Measurements from ENCODE around the gene SLC5A5.

The SLC5A5 gene

GRCh38 chr19:17871878-17872250, at the start of gene SLC5A5:
SLC5A5 (plus strand) TSS chr19:17871945; CDS start chr19:17872320, 375 bp downstream.
- DNase-seq (ENCODE audit: low read depth in 3 of 3) = no peak

- DNase-seq (ENCODE audit: low read depth in 3 of 3) = no peak
These were observed 47.4 kb upstream of the SLC5A5 start for GRCh38 chr19:17824339-17824738.

GRCh38 chr19:17826508-17827056, 45.2 kb upstream of the SLC5A5 start:
- no peak for DNase-seq (ENCODE audit: low read depth in 3 of 3)

GRCh38 chr19:17829855-17830566, 41.7 kb upstream of the SLC5A5 start:
- DNase-seq (ENCODE audit: low read depth in 3 of 3) = no peak

- no peak for DNase-seq (ENCODE audit: low read depth in 3 of 3)
These were observed 41.0 kb upstream of the SLC5A5 start for GRCh38 chr19:17830567-17831418.

GRCh38 chr19:17831419-17831888, 40.3 kb upstream of the SLC5A5 start:
- DNase-seq (ENCODE audit: low read depth in 3 of 3) = no peak

GRCh38 chr19:17832443-17833208, 39.1 kb upstream of the SLC5A5 start:
- DNase-seq (ENCODE audit: low read depth in 3 of 3) = no peak

GRCh38 chr19:17834350-17835181, 37.2 kb upstream of the SLC5A5 start:
- no peak for DNase-seq (ENCODE audit: low read depth in 3 of 3)

- DNase-seq (ENCODE audit: low read depth in 3 of 3) = no peak
These were observed 36.4 kb upstream of the SLC5A5 start for GRCh38 chr19:17835182-17836006.

- no peak for DNase-seq (ENCODE audit: low read depth in 3 of 3)
These were observed 35.2 kb upstream of the SLC5A5 start for GRCh38 chr19:17836530-17836929.

GRCh38 chr19:17837972-17838371, 33.8 kb upstream of the SLC5A5 start:
- no peak for DNase-seq (ENCODE audit: low read depth in 3 of 3)

- no peak for DNase-seq (ENCODE audit: low read depth in 3 of 3)
These were observed 31.7 kb upstream of the SLC5A5 start for GRCh38 chr19:17840019-17840418.

GRCh38 chr19:17841371-17841809, 30.4 kb upstream of the SLC5A5 start:
- DNase-seq (ENCODE audit: low read depth in 3 of 3) = no peak

GRCh38 chr19:17841810-17842662, 29.7 kb upstream of the SLC5A5 start:
- peak in 2 of 3 experiments; percentile 41 to 52 for DNase-seq (ENCODE audit: low read depth in 3 of 3)

GRCh38 chr19:17842663-17843291, 29.0 kb upstream of the SLC5A5 start:
- no peak for DNase-seq (ENCODE audit: low read depth in 3 of 3)

- no peak for DNase-seq (ENCODE audit: low read depth in 3 of 3)
These were observed 28.4 kb upstream of the SLC5A5 start for GRCh38 chr19:17843292-17843827.

GRCh38 chr19:17843908-17844490, 27.7 kb upstream of the SLC5A5 start:
- DNase-seq (ENCODE audit: low read depth in 3 of 3) = no peak

- DNase-seq (ENCODE audit: low read depth in 3 of 3) = no peak
These were observed 25.6 kb upstream of the SLC5A5 start for GRCh38 chr19:17846146-17846545.
